ENCODE measurements around the gene IVNS1ABP. TPM values are rescaled to one million over a fixed set of nuclear protein-coding genes. Genes with fewer than 3 reads are reported as not detected.

IVNS1ABP gene
- total and polyA plus RNA-seq, 2 of the 13 experiments (the other 11 are each of a cell fraction or from before 2014, with no cell fraction given), result 49.1 to 51.7 TPM

DNA sequence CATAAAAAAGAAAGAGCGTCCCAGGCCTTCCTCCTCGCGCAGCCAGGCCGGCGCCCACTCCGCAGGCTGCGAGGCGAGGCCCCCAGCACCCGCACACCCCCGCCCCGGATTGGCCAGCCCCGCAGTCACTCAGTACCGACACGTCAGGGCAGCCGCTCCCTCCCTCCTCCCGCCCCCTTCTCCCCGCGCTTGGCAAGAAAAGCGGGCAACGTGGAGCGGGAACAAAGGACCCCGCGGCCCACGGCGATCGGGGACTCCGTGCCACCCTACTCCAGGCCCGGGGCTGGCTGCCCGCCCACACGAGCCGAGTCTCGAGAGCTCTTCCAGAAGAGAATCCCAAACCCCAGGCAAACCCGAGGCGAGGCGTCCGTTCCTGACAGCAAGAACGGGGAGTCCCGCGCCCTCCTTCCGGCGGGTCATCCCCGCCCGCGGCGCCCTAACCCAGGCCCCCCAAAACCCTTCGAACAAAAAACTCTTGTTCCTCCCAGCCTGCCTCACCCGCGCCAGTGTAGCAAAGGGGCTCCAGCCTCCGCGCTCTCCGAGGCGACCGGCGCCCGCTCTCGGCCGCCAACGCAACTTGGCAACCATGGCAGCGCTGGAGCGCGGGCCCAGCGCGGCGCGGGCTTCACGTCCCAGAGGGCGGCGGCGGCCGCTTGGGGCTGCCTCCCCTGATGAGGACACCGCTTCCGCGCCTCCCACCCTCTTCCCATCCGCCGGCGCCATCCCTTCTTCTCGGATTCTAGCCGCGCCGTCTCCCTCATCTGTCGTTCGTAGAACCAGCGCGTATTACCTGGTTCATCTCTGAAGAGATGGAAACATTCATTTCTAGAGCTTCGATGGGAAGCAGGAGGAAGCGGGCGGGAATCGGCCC is 645 bp downstream of the IVNS1ABP start (continued):
- TF ChIP-seq, protein P1, sequence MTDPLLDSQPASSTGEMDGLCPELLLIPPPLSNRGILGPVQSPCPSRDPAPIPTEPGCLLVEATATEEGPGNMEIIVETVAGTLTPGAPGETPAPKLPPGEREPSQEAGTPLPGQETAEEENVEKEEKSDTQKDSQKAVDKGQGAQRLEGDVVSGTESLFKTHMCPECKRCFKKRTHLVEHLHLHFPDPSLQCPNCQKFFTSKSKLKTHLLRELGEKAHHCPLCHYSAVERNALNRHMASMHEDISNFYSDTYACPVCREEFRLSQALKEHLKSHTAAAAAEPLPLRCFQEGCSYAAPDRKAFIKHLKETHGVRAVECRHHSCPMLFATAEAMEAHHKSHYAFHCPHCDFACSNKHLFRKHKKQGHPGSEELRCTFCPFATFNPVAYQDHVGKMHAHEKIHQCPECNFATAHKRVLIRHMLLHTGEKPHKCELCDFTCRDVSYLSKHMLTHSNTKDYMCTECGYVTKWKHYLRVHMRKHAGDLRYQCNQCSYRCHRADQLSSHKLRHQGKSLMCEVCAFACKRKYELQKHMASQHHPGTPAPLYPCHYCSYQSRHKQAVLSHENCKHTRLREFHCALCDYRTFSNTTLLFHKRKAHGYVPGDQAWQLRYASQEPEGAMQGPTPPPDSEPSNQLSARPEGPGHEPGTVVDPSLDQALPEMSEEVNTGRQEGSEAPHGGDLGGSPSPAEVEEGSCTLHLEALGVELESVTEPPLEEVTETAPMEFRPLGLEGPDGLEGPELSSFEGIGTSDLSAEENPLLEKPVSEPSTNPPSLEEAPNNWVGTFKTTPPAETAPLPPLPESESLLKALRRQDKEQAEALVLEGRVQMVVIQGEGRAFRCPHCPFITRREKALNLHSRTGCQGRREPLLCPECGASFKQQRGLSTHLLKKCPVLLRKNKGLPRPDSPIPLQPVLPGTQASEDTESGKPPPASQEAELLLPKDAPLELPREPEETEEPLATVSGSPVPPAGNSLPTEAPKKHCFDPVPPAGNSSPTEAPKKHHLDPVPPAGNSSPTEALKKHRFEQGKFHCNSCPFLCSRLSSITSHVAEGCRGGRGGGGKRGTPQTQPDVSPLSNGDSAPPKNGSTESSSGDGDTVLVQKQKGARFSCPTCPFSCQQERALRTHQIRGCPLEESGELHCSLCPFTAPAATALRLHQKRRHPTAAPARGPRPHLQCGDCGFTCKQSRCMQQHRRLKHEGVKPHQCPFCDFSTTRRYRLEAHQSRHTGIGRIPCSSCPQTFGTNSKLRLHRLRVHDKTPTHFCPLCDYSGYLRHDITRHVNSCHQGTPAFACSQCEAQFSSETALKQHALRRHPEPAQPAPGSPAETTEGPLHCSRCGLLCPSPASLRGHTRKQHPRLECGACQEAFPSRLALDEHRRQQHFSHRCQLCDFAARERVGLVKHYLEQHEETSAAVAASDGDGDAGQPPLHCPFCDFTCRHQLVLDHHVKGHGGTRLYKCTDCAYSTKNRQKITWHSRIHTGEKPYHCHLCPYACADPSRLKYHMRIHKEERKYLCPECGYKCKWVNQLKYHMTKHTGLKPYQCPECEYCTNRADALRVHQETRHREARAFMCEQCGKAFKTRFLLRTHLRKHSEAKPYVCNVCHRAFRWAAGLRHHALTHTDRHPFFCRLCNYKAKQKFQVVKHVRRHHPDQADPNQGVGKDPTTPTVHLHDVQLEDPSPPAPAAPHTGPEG (CRISPR knock-in tag; IDR thresholded peaks at IDR 0.05), result no peak
- TF ChIP-seq KAT2B (IDR thresholded peaks at IDR 0.05; ENCODE audit: borderline replicate concordance, low read depth, low read length) (no peak), NRL (CRISPR knock-in tag; IDR thresholded peaks at IDR 0.05; ENCODE audit: borderline replicate concordance) (peak; percentile 78; the same call in 1 of the 2 replicates), XBP1 (CRISPR knock-in tag; IDR thresholded peaks at IDR 0.05) (no peak), KLF16 (CRISPR knock-in tag; IDR thresholded peaks at IDR 0.05) (no peak), RORA (CRISPR knock-in tag; IDR thresholded peaks at IDR 0.05) (no peak), ZNF607 (CRISPR knock-in tag; IDR thresholded peaks at IDR 0.05; ENCODE audit: borderline replicate concordance) (peak; percentile 64; the same call in 1 of the 2 replicates), ZNF670 (CRISPR knock-in tag; IDR thresholded peaks at IDR 0.05; ENCODE audit: borderline replicate concordance) (0 out of 2 replicates have a peak, but pooled peaks have one; percentile 17), HDAC2 (CRISPR knock-in tag; IDR thresholded peaks at IDR 0.05) (no peak; the same call in 1 of the 2 replicates), ADNP (CRISPR knock-in tag; IDR thresholded peaks at IDR 0.05) (no peak)
- TF ChIP-seq, protein P2, sequence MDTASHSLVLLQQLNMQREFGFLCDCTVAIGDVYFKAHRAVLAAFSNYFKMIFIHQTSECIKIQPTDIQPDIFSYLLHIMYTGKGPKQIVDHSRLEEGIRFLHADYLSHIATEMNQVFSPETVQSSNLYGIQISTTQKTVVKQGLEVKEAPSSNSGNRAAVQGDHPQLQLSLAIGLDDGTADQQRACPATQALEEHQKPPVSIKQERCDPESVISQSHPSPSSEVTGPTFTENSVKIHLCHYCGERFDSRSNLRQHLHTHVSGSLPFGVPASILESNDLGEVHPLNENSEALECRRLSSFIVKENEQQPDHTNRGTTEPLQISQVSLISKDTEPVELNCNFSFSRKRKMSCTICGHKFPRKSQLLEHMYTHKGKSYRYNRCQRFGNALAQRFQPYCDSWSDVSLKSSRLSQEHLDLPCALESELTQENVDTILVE (CRISPR knock-in tag; IDR thresholded peaks at IDR 0.05), result no peak
- TF ChIP-seq, protein P3, sequence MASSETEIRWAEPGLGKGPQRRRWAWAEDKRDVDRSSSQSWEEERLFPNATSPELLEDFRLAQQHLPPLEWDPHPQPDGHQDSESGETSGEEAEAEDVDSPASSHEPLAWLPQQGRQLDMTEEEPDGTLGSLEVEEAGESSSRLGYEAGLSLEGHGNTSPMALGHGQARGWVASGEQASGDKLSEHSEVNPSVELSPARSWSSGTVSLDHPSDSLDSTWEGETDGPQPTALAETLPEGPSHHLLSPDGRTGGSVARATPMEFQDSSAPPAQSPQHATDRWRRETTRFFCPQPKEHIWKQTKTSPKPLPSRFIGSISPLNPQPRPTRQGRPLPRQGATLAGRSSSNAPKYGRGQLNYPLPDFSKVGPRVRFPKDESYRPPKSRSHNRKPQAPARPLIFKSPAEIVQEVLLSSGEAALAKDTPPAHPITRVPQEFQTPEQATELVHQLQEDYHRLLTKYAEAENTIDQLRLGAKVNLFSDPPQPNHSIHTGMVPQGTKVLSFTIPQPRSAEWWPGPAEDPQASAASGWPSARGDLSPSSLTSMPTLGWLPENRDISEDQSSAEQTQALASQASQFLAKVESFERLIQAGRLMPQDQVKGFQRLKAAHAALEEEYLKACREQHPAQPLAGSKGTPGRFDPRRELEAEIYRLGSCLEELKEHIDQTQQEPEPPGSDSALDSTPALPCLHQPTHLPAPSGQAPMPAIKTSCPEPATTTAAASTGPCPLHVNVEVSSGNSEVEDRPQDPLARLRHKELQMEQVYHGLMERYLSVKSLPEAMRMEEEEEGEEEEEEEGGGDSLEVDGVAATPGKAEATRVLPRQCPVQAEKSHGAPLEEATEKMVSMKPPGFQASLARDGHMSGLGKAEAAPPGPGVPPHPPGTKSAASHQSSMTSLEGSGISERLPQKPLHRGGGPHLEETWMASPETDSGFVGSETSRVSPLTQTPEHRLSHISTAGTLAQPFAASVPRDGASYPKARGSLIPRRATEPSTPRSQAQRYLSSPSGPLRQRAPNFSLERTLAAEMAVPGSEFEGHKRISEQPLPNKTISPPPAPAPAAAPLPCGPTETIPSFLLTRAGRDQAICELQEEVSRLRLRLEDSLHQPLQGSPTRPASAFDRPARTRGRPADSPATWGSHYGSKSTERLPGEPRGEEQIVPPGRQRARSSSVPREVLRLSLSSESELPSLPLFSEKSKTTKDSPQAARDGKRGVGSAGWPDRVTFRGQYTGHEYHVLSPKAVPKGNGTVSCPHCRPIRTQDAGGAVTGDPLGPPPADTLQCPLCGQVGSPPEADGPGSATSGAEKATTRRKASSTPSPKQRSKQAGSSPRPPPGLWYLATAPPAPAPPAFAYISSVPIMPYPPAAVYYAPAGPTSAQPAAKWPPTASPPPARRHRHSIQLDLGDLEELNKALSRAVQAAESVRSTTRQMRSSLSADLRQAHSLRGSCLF (CRISPR knock-in tag; IDR thresholded peaks at IDR 0.05; ENCODE audit: borderline replicate concordance), result no peak
- TF ChIP-seq, protein P4, sequence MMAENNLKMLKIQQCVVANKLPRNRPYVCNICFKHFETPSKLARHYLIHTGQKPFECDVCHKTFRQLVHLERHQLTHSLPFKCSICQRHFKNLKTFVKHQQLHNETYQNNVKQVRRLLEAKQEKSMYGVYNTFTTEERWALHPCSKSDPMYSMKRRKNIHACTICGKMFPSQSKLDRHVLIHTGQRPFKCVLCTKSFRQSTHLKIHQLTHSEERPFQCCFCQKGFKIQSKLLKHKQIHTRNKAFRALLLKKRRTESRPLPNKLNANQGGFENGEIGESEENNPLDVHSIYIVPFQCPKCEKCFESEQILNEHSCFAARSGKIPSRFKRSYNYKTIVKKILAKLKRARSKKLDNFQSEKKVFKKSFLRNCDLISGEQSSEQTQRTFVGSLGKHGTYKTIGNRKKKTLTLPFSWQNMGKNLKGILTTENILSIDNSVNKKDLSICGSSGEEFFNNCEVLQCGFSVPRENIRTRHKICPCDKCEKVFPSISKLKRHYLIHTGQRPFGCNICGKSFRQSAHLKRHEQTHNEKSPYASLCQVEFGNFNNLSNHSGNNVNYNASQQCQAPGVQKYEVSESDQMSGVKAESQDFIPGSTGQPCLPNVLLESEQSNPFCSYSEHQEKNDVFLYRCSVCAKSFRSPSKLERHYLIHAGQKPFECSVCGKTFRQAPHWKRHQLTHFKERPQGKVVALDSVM (CRISPR knock-in tag; IDR thresholded peaks at IDR 0.05), result no peak

Measured in HepG2 (cell line).